Raji (cell line): Measurements from ENCODE around the gene OR10A4.

Experiments
- POLR2A ChIP-seq: IDR thresholded peaks from 2 replicates; pipeline ENCODE4 v1.6.1; 2011; ENCODE audit warnings: low read depth, low read length, control low read depth; ENCODE audit not compliant: insufficient read depth

Gene OR10A4

GRCh38 chr11:6888830-6889229 lies 12.4 kb downstream of the OR10A4 start:
- no peak for TF ChIP-seq POLR2A

- TF ChIP-seq POLR2A, result no peak
These were observed 13.4 kb downstream of the OR10A4 start for GRCh38 chr11:6889835-6890234.

GRCh38 chr11:6892400-6892799 lies 16.0 kb downstream of the OR10A4 start, which contains the start of gene OR2D2:
Gene OR2D2 (minus strand): TSS chr11:6892500. CDS start chr11:6892500, 0 bp downstream.
- no peak for TF ChIP-seq POLR2A

DNA sequence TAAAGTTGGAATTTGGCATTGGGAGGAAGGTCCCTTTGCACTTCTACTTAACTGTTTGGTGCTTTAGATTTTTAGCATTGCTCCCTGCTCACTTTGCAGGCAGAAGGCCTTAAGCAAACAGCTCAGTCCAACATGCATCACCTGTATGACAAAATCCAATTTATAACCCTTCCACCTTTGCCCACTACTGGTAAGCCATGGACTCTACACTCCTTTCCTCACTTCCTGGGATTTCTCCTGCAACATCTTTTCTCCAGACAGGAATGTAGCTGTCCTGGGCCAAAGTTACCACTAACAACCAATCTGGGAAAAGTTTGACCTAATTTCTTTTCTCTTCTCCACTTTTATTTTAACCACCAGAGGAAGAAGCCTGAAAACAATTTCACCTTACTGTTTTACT lies 17.7 kb downstream of the OR10A4 start:
- no peak for TF ChIP-seq POLR2A

GRCh38 chr11:6895010-6895409 lies 18.6 kb downstream of the OR10A4 start:
- no peak for TF ChIP-seq POLR2A

DNA sequence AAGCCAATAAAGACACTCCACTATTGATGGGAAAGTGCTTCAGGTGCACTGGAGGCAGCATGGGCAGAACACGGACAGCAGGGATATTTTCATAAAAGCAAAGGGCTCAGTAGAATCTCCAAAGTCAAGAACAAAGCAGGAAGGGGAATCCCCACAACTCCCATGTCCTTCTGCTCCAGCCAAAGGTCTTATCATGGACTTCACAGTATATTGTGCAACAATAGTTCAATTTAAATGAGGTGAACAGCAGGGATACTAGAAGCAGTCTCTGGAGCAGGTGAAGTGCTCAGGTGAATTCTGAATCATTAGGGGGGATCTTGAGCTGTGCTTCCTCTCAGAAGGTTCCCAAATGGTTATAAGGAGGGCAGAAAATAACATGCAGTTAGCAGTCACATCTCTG lies 22.5 kb downstream of the OR10A4 start:
- no peak for TF ChIP-seq POLR2A

DNA sequence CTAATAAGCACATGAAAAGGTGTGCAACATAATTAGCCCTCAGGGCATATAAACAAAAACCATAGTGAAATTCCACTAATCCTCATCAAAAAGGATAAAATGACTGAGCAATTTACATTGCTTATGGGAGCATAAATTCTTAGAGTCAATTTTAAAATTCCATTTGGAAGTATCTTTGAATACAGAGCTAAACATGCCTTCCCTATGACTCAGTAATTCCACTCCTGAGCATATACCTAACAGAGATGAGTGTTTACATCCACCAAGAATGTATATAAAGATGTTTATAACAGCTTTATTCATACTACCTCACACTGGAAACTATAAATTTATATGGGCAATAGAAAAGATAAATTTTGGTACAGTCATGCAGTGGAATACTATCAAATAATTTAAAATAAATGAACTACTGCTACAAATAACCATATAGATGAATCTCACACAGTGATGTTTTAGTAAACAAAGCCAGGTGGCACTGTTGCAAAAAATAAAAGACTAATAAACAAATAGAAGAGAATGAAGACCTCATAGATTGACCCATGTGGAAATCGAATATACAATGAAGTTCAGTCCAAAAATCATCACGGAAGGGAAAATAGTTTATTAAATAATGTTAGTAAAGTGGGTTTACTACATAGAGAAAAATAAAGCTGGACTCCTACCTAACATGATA lies 24.0 kb downstream of the OR10A4 start:
- no peak for TF ChIP-seq POLR2A

- TF ChIP-seq POLR2A, result no peak
These were observed 35.0 kb downstream of the OR10A4 start for GRCh38 chr11:6911378-6911777.

DNA sequence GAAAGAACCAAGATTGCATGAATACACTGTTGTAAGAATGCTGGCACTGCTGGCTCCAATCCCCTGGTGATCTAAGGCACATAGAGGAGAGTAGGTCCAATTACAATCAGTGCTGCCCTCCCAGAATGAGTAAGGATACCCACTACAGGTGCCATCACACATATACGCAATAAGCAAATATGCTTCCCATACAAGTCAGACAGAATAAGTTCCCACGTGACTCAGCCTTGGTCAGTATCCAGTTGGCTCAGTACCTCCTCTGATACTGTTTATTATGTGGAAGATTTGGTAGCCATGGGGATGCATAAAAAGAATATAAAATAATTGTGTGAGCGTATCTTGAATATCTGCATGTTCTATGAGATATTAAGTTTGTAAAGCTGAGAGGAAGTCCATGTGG lies 35.5 kb downstream of the OR10A4 start:
- TF ChIP-seq POLR2A, result no peak

GRCh38 chr11:6919698-6920097 lies 43.3 kb downstream of the OR10A4 start:
- TF ChIP-seq POLR2A, result no peak

GRCh38 chr11:6920702-6921101 lies 44.3 kb downstream of the OR10A4 start, which contains the start of gene OR2D3:
Gene OR2D3 (plus strand): TSS chr11:6921002. CDS start chr11:6921002, 0 bp downstream.
- no peak for TF ChIP-seq POLR2A

- TF ChIP-seq POLR2A, result no peak
These were observed 48.7 kb downstream of the OR10A4 start for GRCh38 chr11:6925007-6925577.

DNA sequence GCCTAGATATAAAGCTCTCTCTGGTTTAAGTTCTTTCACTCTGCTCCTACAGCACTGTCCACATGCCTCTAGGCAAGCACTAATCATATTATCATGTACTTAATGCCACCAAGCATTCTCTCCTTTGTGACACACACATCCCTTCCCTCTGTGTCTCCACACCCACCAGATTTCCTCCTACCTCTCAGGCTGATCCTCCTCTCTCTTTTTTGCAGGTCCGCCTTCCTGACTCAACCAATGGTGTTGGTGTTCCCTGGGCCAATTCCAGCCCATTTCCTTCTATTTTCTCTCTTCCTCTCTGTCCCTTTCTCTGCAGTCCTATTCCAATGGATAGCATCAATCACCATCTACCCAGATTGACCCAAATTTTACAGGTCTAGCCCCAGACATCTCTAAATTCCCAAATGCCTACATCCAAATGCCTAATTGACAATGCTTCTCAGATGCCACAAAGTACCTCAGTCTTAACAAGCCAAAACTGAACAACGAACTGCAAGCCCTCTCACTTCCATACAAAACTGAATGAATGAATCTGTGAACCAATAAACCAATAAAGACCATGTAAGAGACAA lies 49.3 kb downstream of the OR10A4 start:
- TF ChIP-seq POLR2A, result no peak

- peak; percentile 61 for TF ChIP-seq POLR2A
These were observed 50.0 kb downstream of the OR10A4 start, which contains the start of gene ZNF215 for GRCh38 chr11:6926208-6927029. Gene ZNF215 (plus strand): TSS chr11:6926426. CDS start chr11:6932273, 5,847 bp downstream.

- TF ChIP-seq POLR2A, result no peak
These were observed 50.7 kb downstream of the OR10A4 start for GRCh38 chr11:6927030-6927617.
